Breast epithelium (tissue), 3 donors: Measurements from ENCODE around the gene TRIM9.

ENCODE experiments used
- CTCF ChIP-seq, 3 donors: fragments of 450-650 bp; IDR thresholded peaks; one replicate each; pipeline ENCODE4 v1.5.1; 2016 to 2017; ENCODE audit warnings: antibody characterized with exemption in 3 of 3, mild to moderate bottlenecking in 3 of 3, moderate library complexity in 3 of 3
- POLR2A ChIP-seq: fragments of 450-650 bp; IDR thresholded peaks from one replicate; pipeline ENCODE4 v1.6.1; 2016; ENCODE audit warnings: antibody characterized with exemption, mild to moderate bottlenecking, moderate library complexity
- POLR2AphosphoS5 ChIP-seq, 3 donors: sonication (generic); formaldehyde crosslinking; IDR thresholded peaks; one replicate each; pipeline ENCODE4 v1.6.1; 2017; ENCODE audit warnings: antibody characterized with exemption in 3 of 3

GRCh38 chr14:51035611-51036192 lies 59.2 kb downstream of the TRIM9 start:
- TF ChIP-seq CTCF (IDR thresholded peaks at IDR 0.05), result no peak
- no peak for TF ChIP-seq POLR2A
- TF ChIP-seq POLR2AphosphoS5 (IDR thresholded peaks at IDR 0.05), result no peak
